PC-3 (cell line): Measurements from ENCODE around the gene CGB2. TPM values are rescaled to one million over a fixed set of nuclear protein-coding genes. Genes with fewer than 3 reads are reported as not detected.
A peak's percentile ranks its signal among the peaks of the same experiment; 100 is the strongest.
"Not testable (repeated sequence)": the region's sequence is repeated elsewhere in the genome, so short reads cannot be mapped to it uniquely, and the experiment has no call there.

Source experiments
- ATAC-seq: fragments of 200-7000 bp; cut with Tn5 transposase; 2 replicates; pipeline ENCODE4 v1.9.1; 2020; ENCODE audit warnings: mild to moderate bottlenecking, moderate library complexity
- Bru-seq: library from RNA; stranded (reverse); fragments of 400-500 nt; gene quantifications from one replicate; lab custom pipeline; 2021; lab: Mats Ljungman, UMichigan
- BruChase-seq, 2 experiments: library from RNA; stranded (reverse); fragments of 400-500 nt; gene quantifications; one replicate each; lab custom pipeline; 2021; lab: Mats Ljungman, UMichigan
- BruUV-seq: library from RNA; stranded (reverse); fragments of 400-500 nt; replicated peaks from 2 replicates; lab custom pipeline; 2021; lab: Mats Ljungman, UMichigan
- CTCF ChIA-PET: fragments of 300-600 bp; sonication (Branson Sonifier 250); formaldehyde crosslinking; loops from one replicate; lab custom pipeline; 2022; ENCODE audit warnings: antibody characterized with exemption; lab: Charles Lee
- POLR2A ChIA-PET: fragments of 300-600 bp; sonication (Branson Sonifier 250); formaldehyde crosslinking; loops from one replicate; lab custom pipeline; 2022; ENCODE audit warnings: antibody characterized with exemption; ENCODE audit not compliant: unreplicated experiment; lab: Charles Lee
- DNase-seq: peaks from one replicate; pipeline ENCODE4 v3.0.0-alpha.2; 2015
- H2AFZ ChIP-seq: fragments of 300-600 bp; sonication (generic); 2 replicates; pipeline ENCODE4 v1.6.0; 2016; ENCODE audit warnings: antibody characterized with exemption, low read length
- H3F3A ChIP-seq: fragments of 300-600 bp; sonication (generic); one replicate; pipeline ENCODE4 v1.6.0; 2017; ENCODE audit warnings: antibody characterized with exemption, low read length, control low read depth, mild to moderate bottlenecking; ENCODE audit not compliant: unreplicated experiment
- H3K27ac ChIP-seq: fragments of 300-600 bp; sonication (generic); 2 replicates; pipeline ENCODE4 v1.5.1; 2016; ENCODE audit warnings: mild to moderate bottlenecking, low read length
- H3K27me3 ChIP-seq: fragments of 300-600 bp; sonication (generic); 2 replicates; pipeline ENCODE4 v1.6.1; 2016; ENCODE audit warnings: low read length, mixed read lengths
- H3K36me3 ChIP-seq: fragments of 300-600 bp; sonication (generic); 2 replicates; pipeline ENCODE4 v1.6.1; 2016; ENCODE audit warnings: low read depth, mixed run types, low read length, mixed read lengths
- H3K4me1 ChIP-seq: fragments of 300-600 bp; sonication (generic); 2 replicates; pipeline ENCODE4 v1.5.1; 2016; ENCODE audit warnings: low read length; ENCODE audit not compliant: insufficient read depth
- H3K4me2 ChIP-seq: fragments of 300-600 bp; sonication (generic); 2 replicates; pipeline ENCODE4 v1.6.0; 2016; ENCODE audit warnings: low read length
- H3K4me3 ChIP-seq: fragments of 300-600 bp; sonication (generic); 2 replicates; pipeline ENCODE4 v1.5.1; 2016; ENCODE audit warnings: mild to moderate bottlenecking, low read length, mixed read lengths
- H3K79me2 ChIP-seq: fragments of 300-600 bp; sonication (generic); 2 replicates; pipeline ENCODE4 v1.6.1; 2017; ENCODE audit warnings: low read length, mixed read lengths
- H3K9ac ChIP-seq: fragments of 300-600 bp; sonication (generic); 2 replicates; pipeline ENCODE4 v1.6.0; 2016; ENCODE audit warnings: mild to moderate bottlenecking, low read length
- H3K9me2 ChIP-seq: fragments of 300-600 bp; sonication (generic); replicated peaks from 2 replicates; pipeline ENCODE4 v1.6.1; 2016; ENCODE audit warnings: mixed run types, low read length, mixed read lengths
- H3K9me3 ChIP-seq: fragments of 300-600 bp; sonication (generic); 2 replicates; pipeline ENCODE4 v1.6.1; 2016; ENCODE audit warnings: low read length, mixed read lengths
- H4K20me1 ChIP-seq: fragments of 300-600 bp; sonication (generic); 2 replicates; pipeline ENCODE4 v1.6.1; 2016; ENCODE audit warnings: low read length, mixed read lengths
- CTCF ChIP-seq: fragments of 300-600 bp; sonication (generic); conservative IDR thresholded peaks from 2 replicates; pipeline ENCODE4 v1.5.1; 2017; ENCODE audit warnings: antibody characterized with exemption, low read depth, mild to moderate bottlenecking, low read length
- EZH2 ChIP-seq: fragments of 300-600 bp; sonication (generic); IDR thresholded peaks from one replicate; pipeline ENCODE4 v1.6.1; 2017; ENCODE audit warnings: antibody characterized with exemption, mild to moderate bottlenecking, low read length; ENCODE audit not compliant: unreplicated experiment
- EZH2phosphoT487 ChIP-seq: fragments of 300-600 bp; sonication (generic); IDR thresholded peaks from 2 replicates; pipeline ENCODE4 v1.6.1; 2018; ENCODE audit warnings: mild to moderate bottlenecking, antibody characterized with exemption, low read length, borderline replicate concordance
- intact Hi-C: fragments of 100-400 bp; cut with micrococcal nuclease; formaldehyde crosslinking; loops from 2 replicates; pipeline ENCODE4 v1.9.0; 2023
- long read RNA-seq: library from polyadenylated mRNA; unstranded; transcript quantifications from one replicate; pipeline ENCODE4 v2.0.0, GENCODE V29; 2021; ENCODE audit not compliant: unreplicated experiment
- total RNA-seq: library from RNA; depleted of rRNA; stranded (reverse); fragments of >200 nt; gene quantifications from 2 replicates; pipeline ENCODE4 v1.2.3, GENCODE V29; 2014; rRNA removed

CGB2 gene
- not detected in 2 replicates for total RNA-seq
- Bru-seq, nascent RNA, result not detected
- BruChase-seq, experiment 1, labeled RNA remaining after a 6-hour chase, result not detected
- BruChase-seq, experiment 2, labeled RNA remaining after a 2-hour chase, result not detected
- long read RNA-seq, result 0 reads

DNA sequence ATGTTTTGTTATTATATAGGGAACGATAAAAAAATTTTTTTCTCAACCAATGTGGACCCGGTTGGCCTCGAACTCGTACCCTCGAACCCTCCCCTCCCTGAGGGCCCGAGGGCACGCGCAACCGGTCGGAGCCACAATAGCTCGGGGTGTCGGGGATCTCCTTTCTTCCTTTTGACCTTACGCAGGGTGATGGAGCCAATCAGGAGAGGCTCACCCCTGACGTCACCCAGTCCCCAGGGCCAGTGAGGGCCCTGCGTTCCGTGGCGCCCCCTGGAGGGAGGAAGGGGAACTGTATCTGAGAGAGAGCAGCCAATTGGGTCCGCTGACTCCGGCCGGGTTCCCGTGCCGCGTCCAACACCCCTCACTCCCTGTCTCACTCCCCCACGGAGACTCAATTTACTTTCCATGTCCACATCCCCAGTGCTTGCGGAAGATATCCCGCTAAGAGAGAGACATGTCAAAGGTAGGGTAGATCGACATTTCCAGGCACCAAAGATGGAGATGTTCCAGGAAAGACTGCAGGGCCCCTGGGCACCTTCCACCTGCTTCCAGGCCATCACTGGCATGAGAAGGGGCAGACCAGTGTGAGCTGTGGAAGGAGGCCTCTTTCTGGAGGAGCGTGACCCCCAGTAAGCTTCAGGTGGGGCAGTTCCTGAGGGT lies at the start of gene CGB2:
CGB2 (plus strand) TSS at position 249 of the 660 bp plus-strand sequence; CDS start at position 455, 206 bp downstream.
- H3K9me3 ChIP-seq, CTCF ChIA-PET, H2AFZ ChIP-seq, H3K27ac ChIP-seq, H4K20me1 ChIP-seq, H3K4me1 ChIP-seq, BruUV-seq, H3K9ac ChIP-seq, POLR2A ChIA-PET, H3K36me3 ChIP-seq, H3K79me2 ChIP-seq, H3K27me3 ChIP-seq, DNase-seq, ATAC-seq, H3K4me2 ChIP-seq, H3K9me2 ChIP-seq, H3K4me3 ChIP-seq, H3F3A ChIP-seq, intact Hi-C loops: not testable (repeated sequence)
- peak; percentile 39; the same call in 1 of the 2 replicates for TF ChIP-seq CTCF

GRCh38 chr19:48982280-48982679 lies 49.4 kb upstream of the CGB2 start:
- intact Hi-C loops, result no loop called here
- H2AFZ ChIP-seq, result no peak overlapping the region
- no peaks in the 10 kb centered on the region for H3K79me2 ChIP-seq
- no peaks in the 10 kb centered on the region for H4K20me1 ChIP-seq
- H3K9me2 ChIP-seq, result no peaks in the 10 kb centered on the region
- H3K4me3 ChIP-seq, result no peak overlapping the region
- H3K9ac ChIP-seq, result no peak overlapping the region
- no peaks in the 10 kb centered on the region for H3K4me1 ChIP-seq
- no peaks in the 10 kb centered on the region for H3K27me3 ChIP-seq
- CTCF ChIA-PET, result no interaction called here
- peaks cover 4% of the 10 kb centered on the region; the same call in 1 of the 2 replicates for H3K36me3 ChIP-seq
- no peak for ATAC-seq
- no peak overlapping the region for H3K4me2 ChIP-seq
- peaks cover 3% of the 10 kb centered on the region for H3F3A ChIP-seq
- DNase-seq, result no peak
- no peak for TF ChIP-seq EZH2phosphoT487
- no peak for TF ChIP-seq CTCF
- no peak for TF ChIP-seq EZH2
- H3K27ac ChIP-seq, result no peak overlapping the region
- POLR2A ChIA-PET, result no interaction called here
- no peaks in the 10 kb centered on the region for H3K9me3 ChIP-seq
- BruUV-seq, result no TSS peak

DNA sequence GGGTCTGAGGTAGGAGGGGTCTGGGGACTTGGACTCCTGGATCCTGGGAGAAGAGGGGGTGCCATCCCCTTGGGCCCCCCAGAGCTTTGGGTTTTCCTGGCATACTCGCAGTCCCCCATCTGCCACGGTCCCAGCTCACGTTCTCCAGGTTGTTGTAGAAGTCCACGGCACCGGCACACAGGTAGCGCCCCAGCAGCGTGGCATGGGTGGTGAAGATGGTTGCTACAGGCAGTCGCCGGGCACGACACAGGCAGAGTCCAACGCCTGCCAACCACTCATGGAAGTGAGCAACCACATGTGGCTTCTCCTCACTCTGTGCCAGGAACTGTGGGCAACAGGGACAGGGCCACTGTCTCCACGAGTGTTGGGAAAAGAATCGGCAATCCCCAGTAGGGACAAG lies 46.0 kb upstream of the CGB2 start:
- Histone ChIP-seq H3K9me3 (no peaks in the 10 kb centered on the region), H3K4me1 (no peaks in the 10 kb centered on the region), H3K27me3 (no peaks in the 10 kb centered on the region), H3K79me2 (peaks cover 8% of the 10 kb centered on the region; the same call in 1 of the 2 replicates), H3K4me2 (no peak overlapping the region), H3K27ac (no peak overlapping the region), H3K9ac (no peak overlapping the region), H4K20me1 (no peaks in the 10 kb centered on the region), H3K9me2 (no peaks in the 10 kb centered on the region), H3K4me3 (no peak overlapping the region), H3K36me3 (peaks cover 4% of the 10 kb centered on the region; the same call in 1 of the 2 replicates), H2AFZ (no peak overlapping the region), H3F3A (no peaks in the 10 kb centered on the region)
- intact Hi-C loops, result no loop called here
- ChIA-PET CTCF (no interaction called here), POLR2A (no interaction called here)
- ATAC-seq (no peak), DNase-seq (no peak)
- TF ChIP-seq EZH2phosphoT487 (no peak), EZH2 (no peak), CTCF (no peak)
- no TSS peak for BruUV-seq
